HG03139 (cell line): ENCODE data around the gene LRBA.
"Not testable (repeated sequence)": the region's sequence is repeated elsewhere in the genome, so short reads cannot be mapped to it uniquely, and the experiment has no call there.

Experiments
- ATAC-seq: cut with Tn5 transposase; IDR thresholded peaks from one replicate; pipeline ENCODE4 v1.9.1; 2021; ENCODE audit not compliant: unreplicated experiment

LRBA gene

GRCh38 chr4:150944660-150945059, 70.4 kb downstream of the LRBA start:
- ATAC-seq = no peak

- ATAC-seq = no peak
Measured at GRCh38 chr4:150943818-150944217, 71.3 kb downstream of the LRBA start.

DNA sequence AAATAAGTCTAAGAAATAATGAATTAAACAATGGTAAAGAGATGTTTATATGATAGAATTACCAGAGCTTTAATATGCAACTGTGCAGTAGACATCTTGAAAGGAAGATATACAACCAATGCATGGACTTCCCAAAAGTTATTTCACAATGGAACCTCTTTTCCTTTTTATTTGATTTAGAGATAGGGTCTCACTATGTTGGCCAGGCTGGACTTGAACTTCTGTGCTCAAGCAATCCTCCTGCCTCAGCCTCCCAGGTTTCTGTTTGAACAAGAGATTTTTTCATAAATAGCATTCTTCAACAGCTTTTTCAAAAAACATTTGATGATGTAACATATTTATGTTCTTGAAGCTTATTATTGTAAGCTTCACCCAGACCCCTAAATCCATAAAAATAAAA, 72.0 kb downstream of the LRBA start:
- no peak for ATAC-seq

GRCh38 chr4:150942539-150942938, 72.5 kb downstream of the LRBA start:
- no peak for ATAC-seq

GRCh38 chr4:150940123-150940522, 75.0 kb downstream of the LRBA start:
- no peak for ATAC-seq

GRCh38 chr4:150939530-150939929, 75.6 kb downstream of the LRBA start:
- no peak for ATAC-seq

DNA sequence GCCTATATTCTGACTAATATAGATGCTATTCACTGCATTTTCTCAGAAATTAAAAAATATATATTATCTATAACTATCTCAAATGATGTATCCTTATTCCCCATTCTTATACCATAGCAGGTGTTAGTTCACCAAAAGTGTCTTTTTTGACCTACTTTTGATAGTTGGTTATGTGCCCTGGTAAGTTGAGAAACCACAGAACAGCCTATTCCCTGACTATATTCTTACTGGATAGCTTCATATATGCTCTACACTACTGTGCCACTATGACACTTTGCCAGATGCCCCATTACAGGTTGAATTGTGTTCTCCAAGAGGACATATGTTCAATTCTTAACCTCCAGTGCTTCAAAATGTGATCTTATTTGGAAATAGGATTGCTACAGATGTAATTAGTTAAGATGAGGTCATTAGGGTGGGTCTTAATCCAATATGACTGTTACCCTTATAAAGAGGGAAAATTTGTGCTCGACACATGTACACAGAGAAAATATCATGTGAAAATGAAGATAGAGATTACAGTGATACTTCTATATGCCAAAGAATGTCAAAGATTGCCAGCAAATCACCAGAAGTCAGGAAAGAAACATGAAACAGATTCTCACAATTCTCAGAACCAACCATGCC, 76.1 kb downstream of the LRBA start:
- no peak for ATAC-seq

- no peak for ATAC-seq
Measured at GRCh38 chr4:150938417-150938816, 76.7 kb downstream of the LRBA start.

DNA sequence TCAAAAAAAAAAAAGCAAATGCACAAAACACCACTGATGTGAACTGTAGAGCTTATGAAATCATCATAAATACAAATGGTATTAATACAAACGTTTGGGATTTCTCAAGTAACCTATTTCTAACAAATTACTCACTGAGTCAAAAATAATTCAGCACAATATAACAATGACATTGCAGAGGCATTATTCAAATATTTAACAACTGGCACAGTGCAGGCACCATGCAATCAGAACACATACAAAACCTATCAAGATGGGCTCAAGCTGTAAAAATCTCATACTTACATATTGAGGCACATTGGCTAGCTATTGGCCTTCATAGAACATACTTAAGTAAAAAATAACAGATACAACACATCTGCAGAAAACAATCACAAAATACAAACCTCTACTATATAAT, 81.1 kb downstream of the LRBA start:
- ATAC-seq = no peak

GRCh38 chr4:150931796-150932195, 83.3 kb downstream of the LRBA start:
- ATAC-seq = no peak

DNA sequence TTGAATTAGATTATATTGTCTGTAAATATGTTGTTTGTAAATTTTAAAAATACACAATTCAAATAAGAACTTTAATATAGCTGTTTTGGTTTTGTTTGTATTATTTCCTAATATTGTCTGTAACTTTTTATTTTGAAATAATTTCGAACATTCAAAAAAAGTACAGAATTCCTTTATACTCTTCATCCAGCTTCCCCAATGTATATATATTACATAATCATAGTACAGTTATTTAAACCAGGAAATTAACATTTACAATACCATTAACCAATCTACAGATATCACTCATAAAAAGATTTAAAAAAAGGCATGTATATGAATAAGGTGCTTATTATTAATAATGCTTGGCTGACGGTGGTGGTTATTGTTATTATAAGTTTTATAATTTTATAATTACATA, 84.1 kb downstream of the LRBA start:
- no peak for ATAC-seq

DNA sequence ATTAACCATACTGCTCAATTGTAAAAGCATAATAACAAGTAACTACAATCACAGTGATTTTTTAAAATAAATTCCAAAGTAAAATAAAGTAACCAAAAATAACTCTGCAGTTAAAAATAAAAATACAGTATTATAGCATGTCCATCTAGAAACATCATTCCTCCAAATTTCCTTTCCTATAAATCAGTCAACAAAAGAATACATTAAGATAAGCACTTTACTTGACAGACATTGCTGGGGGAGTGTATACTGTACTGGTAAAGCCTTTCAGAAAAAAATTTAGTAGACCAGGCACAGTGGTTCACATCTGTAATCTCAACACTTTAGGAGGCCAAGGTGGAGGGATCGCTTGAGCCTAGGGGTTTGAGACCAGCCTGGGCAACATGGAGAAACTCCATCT, 91.1 kb downstream of the LRBA start:
- no peak for ATAC-seq

GRCh38 chr4:150921486-150921885, 93.6 kb downstream of the LRBA start:
- ATAC-seq = not testable (repeated sequence)

- not testable (repeated sequence) for ATAC-seq
Measured at GRCh38 chr4:150918562-150918961, 96.5 kb downstream of the LRBA start.

DNA sequence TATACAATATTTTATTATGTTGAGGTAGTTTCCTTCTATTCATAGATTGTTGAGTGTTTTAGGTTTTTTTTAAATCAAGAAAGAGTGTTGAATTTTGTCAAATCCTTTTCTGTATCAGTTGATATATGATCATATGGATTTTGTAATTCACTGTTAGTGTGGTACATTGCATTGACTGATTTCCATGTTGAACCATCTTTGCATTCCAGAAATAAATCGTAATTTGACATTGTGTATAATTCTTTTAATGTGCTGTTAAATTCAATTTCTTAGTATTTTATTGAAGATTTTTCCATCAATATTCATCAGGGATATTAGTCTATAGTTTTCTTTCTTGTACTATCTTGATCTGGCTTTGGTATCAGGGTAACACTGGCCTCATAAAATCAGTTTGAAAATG, 103.8 kb downstream of the LRBA start:
- no peak for ATAC-seq

- no peak for ATAC-seq
Measured at GRCh38 chr4:150909116-150909515, 106.0 kb downstream of the LRBA start.

GRCh38 chr4:150906987-150907633, 108.0 kb downstream of the LRBA start:
- ATAC-seq = no peak

GRCh38 chr4:150904671-150905070, 110.4 kb downstream of the LRBA start:
- ATAC-seq = no peak

GRCh38 chr4:150903603-150904002, 111.5 kb downstream of the LRBA start:
- ATAC-seq = no peak

DNA sequence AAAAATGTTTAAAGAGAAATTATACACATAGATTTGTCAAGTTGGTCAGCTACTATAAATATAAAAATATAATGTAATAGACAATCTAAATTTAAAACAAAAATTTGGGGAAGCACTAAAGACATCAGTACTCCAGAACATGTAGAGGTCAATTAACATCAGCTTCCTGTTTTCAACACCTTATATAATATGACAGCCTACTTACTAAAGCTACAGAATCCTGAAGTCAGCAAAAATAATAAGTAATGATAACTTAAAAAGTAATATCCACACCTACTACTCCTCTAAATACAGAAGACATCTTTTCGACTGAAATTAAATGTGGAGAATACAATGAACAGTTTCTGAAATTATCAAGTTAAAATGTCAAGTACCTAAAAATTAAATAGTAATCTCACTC, 118.6 kb downstream of the LRBA start:
- no peak for ATAC-seq

- no peak for ATAC-seq
Measured at GRCh38 chr4:150890246-150890645, 124.8 kb downstream of the LRBA start.

DNA sequence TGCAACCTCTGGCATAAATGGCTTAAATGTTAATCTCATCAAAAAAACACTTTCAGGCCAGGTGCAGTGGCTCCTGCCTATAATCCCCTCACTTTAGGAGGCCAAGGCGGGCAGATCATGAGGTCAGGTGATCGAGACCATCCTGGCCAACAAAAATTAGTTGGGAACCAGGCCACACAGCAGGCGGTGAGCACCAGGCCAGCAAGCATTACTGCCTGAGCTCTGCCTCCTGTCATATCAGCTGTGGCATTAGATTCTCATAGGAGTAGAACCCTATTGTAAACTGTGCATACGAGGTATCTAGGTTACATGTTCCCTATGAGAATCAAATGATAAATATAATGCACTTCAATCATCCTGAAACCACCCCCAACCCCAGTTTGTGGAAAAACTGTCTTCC, 125.8 kb downstream of the LRBA start:
- no peak for ATAC-seq

DNA sequence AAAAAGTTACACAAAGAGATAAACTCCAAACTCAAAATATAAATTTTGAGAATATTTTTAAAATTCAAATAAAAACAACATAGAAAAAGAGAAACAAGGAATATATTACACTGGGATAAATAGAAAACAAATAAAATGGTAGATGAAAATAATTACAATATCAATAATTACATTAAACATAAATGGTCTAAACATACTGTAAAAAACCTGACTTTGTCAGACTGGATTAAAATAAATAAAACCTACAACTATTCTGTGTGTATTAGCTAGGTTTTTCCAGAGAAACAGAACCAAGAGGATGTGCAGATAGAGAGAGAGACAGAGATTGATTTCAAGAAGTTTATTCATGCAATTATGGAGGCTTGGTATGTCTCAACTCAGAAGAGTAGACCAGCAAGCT, 126.5 kb downstream of the LRBA start:
- no peak for ATAC-seq
